ENCODE data around the gene ZNF181. TPM values are rescaled to one million over a fixed set of nuclear protein-coding genes. Genes with fewer than 3 reads are reported as not detected.

ZNF181 gene
- total RNA-seq, 6 experiments from 2014 or later = 5.3 to 10.1 (median 8.0) TPM

DNA sequence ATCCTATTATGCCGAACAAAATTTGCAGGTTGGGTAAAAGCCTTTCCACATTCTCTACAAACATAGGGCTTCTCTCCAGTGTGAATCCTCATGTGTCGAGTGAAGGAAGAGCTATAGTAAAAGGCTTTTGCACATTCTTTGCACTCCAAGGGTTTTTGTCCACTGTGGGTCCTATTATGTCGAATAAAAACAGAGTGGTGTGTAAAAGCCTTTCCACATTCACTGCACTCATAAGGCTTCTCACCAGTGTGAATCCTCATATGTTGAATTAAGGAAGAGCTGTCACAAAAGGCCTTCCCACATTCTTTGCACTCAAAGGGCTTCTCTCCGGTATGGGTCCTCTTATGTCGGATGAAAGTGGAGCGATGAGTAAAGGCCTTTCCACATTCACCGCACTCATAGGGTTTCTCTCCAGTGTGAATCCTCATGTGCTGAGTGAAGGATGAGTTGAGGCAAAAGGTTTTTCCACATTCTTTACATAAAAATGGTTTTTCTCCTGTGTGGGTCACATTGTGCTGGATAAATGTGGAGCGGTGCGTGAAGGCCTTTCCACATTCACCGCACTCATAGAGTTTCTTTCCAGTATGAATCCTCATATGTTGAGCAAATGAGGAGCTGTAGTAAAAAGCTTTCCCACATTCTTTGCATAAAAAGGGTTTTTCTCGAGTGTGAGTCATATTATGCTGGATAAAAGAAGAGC is 25.3 kb downstream of the ZNF181 start:
- no peak for DNase-seq
- H3K9me3 ChIP-seq = peaks cover 7 to 77% (median 32%) of the 10 kb centered on the region in 4 donors
- intact Hi-C loops (cut with DNase I) = no loop called here
- H3K4me1 ChIP-seq = no peaks in the 10 kb centered on the region
- TF ChIP-seq POLR2A (IDR thresholded peaks at IDR 0.05) = no peak
- TF ChIP-seq CTCF (IDR thresholded peaks at IDR 0.05) = no peak
- no peaks in the 10 kb centered on the region for H3K27me3 ChIP-seq
- no peak overlapping the region for H3K27ac ChIP-seq
- no peak for ATAC-seq
- H3K4me3 ChIP-seq = no peak overlapping the region
- peaks cover 0 to 20% (median 0%) of the 10 kb centered on the region in 4 donors for H3K36me3 ChIP-seq
- WGBS (ENCODE audit: insufficient coverage, low coverage, low lambda C conversion rate, missing lambda C conversion rate) = 95% methylated on average over 11 of the region's 11 CpGs

GRCh38 chr19:34766386-34766785 is 32.3 kb downstream of the ZNF181 start:
- TF ChIP-seq CTCF (IDR thresholded peaks at IDR 0.05) (no peak), POLR2A (IDR thresholded peaks at IDR 0.05) (no peak)
- ATAC-seq = no peak
- H3K36me3 ChIP-seq = peaks cover 0 to 34% (median 23%) of the 10 kb centered on the region in 4 donors

GRCh38 chr19:34767951-34768350 is 33.9 kb downstream of the ZNF181 start:
- no peak for DNase-seq
- peaks cover 0 to 31% (median 21%) of the 10 kb centered on the region in 4 donors for H3K36me3 ChIP-seq
- no peak for ATAC-seq
- no peak overlapping the region for H3K27ac ChIP-seq
- H3K27me3 ChIP-seq = no peaks in the 10 kb centered on the region
- intact Hi-C loops (cut with DNase I) = no loop called here
- WGBS (ENCODE audit: insufficient coverage, low coverage, low lambda C conversion rate, missing lambda C conversion rate) = no CpG with 5 or more reads among the region's 3 CpGs
- TF ChIP-seq POLR2A (IDR thresholded peaks at IDR 0.05) = no peak
- no peak for TF ChIP-seq CTCF (IDR thresholded peaks at IDR 0.05)
- H3K4me1 ChIP-seq = peaks cover 0 to 8% (median 0%) of the 10 kb centered on the region in 4 donors
- H3K4me3 ChIP-seq = no peak overlapping the region
- peaks cover 0 to 10% (median 7%) of the 10 kb centered on the region in 4 donors for H3K9me3 ChIP-seq

More at GRCh38 chr19:34766386-34766785, 32.3 kb downstream of the ZNF181 start:
- no peak overlapping the region for H3K4me3 ChIP-seq
- H3K27ac ChIP-seq = no peak overlapping the region
- intact Hi-C loops (cut with DNase I) = no loop called here
- no peaks in the 10 kb centered on the region for H3K4me1 ChIP-seq
- peaks cover 0 to 24% (median 11%) of the 10 kb centered on the region in 4 donors for H3K9me3 ChIP-seq
- no peak for DNase-seq
- H3K27me3 ChIP-seq = no peaks in the 10 kb centered on the region
- WGBS (ENCODE audit: insufficient coverage, low coverage, low lambda C conversion rate, missing lambda C conversion rate) = 90% methylated on average over 2 of the region's 2 CpGs

DNA sequence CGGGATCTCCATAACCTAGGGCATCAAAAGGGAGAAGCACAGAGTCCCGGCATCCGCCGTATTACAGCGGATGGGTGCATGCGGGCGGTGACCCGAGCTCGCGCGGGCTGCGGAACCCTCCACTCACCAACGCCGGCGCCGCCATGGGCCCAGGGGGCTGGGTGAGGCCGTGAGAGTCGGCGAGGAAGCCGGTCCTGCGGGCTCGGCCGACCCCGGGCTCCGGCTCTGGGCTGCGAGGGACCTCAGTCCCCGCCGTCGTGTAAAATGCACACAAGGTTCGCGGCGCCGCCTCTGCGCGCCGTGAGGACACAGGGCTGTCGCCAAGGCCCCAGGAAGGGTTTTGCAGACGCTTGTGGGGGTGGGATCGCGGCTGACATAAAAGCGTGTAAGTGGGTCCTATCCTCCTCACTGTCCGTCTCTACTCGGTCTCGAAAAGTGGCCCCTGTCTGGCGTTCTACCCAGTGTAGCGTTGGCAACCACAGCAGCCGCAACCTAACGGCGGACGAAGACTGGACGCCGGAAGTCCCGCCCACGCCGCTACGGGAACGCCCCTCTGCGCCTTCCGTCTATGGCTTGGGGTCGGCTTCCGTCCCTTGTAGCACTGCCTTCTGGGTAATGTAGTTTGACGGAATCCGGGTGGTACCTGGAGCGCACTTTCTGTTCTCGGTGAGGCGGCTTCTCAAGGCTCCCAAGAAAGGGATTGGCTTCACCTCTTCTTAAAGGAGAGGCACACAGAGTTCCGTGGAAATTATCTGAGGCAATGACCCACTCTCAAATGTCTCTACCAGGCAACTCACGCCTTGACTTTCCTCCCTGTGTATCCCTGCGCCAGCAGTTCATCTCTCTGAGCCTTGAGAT is 38.9 kb downstream of the ZNF181 start, which contains the start of gene ZNF599:
TSS of gene ZNF599 (minus strand) at position 519 of the 858 bp plus-strand sequence. CDS start at position 145, 374 bp downstream.
- no peaks in the 10 kb centered on the region for H3K27me3 ChIP-seq
- H3K4me1 ChIP-seq = peaks cover 0 to 8% (median 0%) of the 10 kb centered on the region in 4 donors
- DNase-seq (peak; percentile 90 to 94 (median 94)), ATAC-seq (peak; percentile 99 to 100 (median 100))
- peak within 1 kb of the TSS; percentile 72 to 82 (median 77) for H3K4me3 ChIP-seq
- H3K9me3 ChIP-seq = no peaks in the 10 kb centered on the region
- WGBS (ENCODE audit: insufficient coverage, low coverage, low lambda C conversion rate, missing lambda C conversion rate) = 8% methylated on average over 21 of the region's 69 CpGs
- intact Hi-C loops (cut with DNase I) = no loop called here
- TF ChIP-seq POLR2A (IDR thresholded peaks at IDR 0.05) (no peak), CTCF (IDR thresholded peaks at IDR 0.05) (no peak)
- H3K27ac ChIP-seq = peak within 1 kb of the TSS; percentile 35 to 53 (median 39)
- peaks cover 0 to 9% (median 3%) of the 10 kb centered on the region in 4 donors for H3K36me3 ChIP-seq
